Measurements from ENCODE around the gene NOVA2.

Gene NOVA2

DNA sequence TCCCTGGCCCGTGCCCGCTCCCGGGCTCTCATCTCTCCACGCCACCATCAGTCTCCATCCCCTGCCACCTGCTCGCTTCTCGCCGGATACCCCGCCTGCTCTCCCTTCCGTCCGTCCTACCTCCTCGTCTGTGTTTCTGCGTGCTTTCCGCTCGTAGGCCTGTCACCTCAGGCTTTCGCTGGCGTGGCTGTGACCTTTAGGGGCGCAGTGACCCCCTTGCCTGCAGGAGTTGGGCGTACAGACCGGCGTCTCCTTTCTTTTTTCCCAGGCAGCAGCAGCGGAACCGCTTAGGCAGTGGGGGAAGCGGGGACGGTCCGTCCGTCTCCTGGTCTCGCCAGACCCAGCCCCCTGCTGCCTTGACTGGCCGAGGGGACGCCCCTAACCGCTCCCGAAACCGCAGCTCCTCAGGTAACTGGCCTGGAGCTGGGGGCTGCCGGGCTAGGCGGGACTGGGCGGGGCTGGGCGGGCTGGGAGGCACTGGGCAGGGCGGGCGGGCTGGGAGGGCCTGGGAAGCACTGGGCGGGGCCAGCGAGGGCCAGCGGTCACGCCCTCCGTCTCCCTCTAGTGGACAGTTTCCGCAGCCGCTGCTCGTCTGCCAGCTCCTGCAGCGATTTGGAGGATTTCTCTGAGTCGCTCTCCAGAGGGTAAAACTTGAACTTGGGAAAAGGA, 42.9 kb upstream of the NOVA2 start:
- peak; percentile 75 for DNase-seq (ENCODE audit: extremely low read depth, insufficient read length)
- Histone ChIP-seq H3K4me3 (replicated peaks; ENCODE audit: low read depth, low read length) (peak overlapping the region; percentile 68), H3K27me3 (replicated peaks; ENCODE audit: control insufficient read depth, insufficient read depth, low read length) (no peaks in the 10 kb centered on the region), H3K36me3 (ENCODE audit: control insufficient read depth, insufficient read depth, low read length) (no peaks in the 10 kb centered on the region; the same call in none of the 2 replicates)
- TF ChIP-seq, protein P1, sequence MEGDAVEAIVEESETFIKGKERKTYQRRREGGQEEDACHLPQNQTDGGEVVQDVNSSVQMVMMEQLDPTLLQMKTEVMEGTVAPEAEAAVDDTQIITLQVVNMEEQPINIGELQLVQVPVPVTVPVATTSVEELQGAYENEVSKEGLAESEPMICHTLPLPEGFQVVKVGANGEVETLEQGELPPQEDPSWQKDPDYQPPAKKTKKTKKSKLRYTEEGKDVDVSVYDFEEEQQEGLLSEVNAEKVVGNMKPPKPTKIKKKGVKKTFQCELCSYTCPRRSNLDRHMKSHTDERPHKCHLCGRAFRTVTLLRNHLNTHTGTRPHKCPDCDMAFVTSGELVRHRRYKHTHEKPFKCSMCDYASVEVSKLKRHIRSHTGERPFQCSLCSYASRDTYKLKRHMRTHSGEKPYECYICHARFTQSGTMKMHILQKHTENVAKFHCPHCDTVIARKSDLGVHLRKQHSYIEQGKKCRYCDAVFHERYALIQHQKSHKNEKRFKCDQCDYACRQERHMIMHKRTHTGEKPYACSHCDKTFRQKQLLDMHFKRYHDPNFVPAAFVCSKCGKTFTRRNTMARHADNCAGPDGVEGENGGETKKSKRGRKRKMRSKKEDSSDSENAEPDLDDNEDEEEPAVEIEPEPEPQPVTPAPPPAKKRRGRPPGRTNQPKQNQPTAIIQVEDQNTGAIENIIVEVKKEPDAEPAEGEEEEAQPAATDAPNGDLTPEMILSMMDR (IDR thresholded peaks at IDR 0.05; ENCODE audit: insufficient read depth, low read length, poor library complexity, severe bottlenecking) = peak; percentile 90

DNA sequence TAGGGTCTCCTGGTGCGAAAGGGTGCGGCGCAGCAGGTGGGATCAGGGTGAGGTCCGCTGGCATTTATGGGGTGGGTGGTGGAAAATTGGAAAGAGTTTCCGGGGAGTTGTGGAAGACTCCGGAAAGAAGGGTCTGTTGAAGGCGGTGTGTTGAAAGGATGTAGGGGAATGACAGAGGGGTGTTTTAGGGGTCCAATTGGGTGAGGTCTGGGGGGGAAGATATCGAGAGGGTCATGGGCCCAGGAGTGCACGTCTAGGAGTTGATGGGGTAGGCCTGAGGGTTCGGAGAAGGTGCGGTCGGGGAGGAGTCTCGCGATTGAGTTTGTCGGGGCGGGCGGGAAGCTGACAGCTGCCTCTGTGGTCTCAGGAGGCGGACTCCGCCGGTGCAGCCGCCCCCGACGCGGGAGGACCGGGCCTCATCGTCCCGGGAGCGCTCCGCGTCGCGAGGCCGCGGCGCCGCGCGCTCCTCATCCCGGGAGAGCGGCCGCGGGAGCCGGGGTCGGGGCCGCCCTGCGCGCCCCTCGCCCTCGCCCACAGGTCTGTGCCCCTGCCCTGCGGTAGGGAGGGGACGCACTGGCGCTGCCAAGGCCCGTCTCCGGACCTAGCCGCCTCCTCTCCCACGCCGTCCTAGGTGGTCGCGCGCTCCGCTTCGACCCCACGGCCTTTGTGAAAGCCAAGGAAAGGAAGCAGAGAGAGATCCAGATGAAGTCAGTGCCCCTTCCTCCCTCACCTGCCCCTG, 42.2 kb upstream of the NOVA2 start:
- H3K4me3 ChIP-seq (replicated peaks; ENCODE audit: low read depth, low read length) = peak overlapping the region; percentile 68
- TF ChIP-seq, protein P1 (IDR thresholded peaks at IDR 0.05; ENCODE audit: insufficient read depth, low read length, poor library complexity, severe bottlenecking) = no peak
- DNase-seq (ENCODE audit: extremely low read depth, insufficient read length) = peak; percentile 34
- no peaks in the 10 kb centered on the region; the same call in none of the 2 replicates for H3K36me3 ChIP-seq (ENCODE audit: control insufficient read depth, insufficient read depth, low read length)
- H3K27me3 ChIP-seq (replicated peaks; ENCODE audit: control insufficient read depth, insufficient read depth, low read length) = no peaks in the 10 kb centered on the region

DNA sequence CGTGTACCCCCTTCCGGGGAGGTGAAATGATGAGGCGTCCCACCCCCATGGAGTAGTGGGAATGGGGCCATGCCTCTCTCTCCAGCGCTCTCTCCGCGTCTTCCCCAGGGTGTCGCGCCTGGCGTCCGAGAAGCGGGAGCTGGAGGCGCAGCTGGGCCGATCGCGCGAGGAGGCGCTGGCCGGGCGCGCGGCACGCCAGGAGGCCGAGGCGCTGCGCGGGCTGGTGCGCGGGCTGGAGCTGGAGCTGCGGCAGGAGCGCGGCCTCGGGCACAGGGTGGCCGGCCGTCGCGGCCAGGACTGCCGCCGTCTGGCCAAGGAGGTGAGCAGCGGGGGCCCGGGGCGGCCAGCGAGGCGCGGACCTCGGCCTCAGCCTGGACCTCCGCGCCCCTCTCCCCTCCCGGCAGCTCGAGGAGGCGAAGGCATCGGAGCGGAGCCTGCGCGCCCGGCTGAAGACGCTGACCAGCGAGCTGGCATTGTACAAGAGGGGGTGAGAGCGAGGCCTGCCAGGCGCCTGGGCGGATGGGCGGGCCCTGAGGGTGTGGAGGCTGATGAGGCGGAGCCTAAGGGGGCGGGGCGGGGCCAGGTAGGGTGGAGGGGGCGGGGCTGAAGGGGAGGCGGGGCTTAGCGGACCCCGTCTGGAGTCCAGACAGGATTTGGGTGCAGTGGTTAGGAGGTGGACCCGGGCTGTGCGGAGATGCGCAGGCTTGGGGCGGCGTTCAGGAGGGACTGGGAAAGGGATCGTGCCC, 41.4 kb upstream of the NOVA2 start:
- no peaks in the 10 kb centered on the region for H3K27me3 ChIP-seq (replicated peaks; ENCODE audit: control insufficient read depth, insufficient read depth, low read length)
- TF ChIP-seq, protein P1 (IDR thresholded peaks at IDR 0.05; ENCODE audit: insufficient read depth, low read length, poor library complexity, severe bottlenecking) = no peak
- H3K36me3 ChIP-seq (ENCODE audit: control insufficient read depth, insufficient read depth, low read length) = no peaks in the 10 kb centered on the region; the same call in none of the 2 replicates
- peak; percentile 38 for DNase-seq (ENCODE audit: extremely low read depth, insufficient read length)
- no peak overlapping the region for H3K4me3 ChIP-seq (replicated peaks; ENCODE audit: low read depth, low read length)

DNA sequence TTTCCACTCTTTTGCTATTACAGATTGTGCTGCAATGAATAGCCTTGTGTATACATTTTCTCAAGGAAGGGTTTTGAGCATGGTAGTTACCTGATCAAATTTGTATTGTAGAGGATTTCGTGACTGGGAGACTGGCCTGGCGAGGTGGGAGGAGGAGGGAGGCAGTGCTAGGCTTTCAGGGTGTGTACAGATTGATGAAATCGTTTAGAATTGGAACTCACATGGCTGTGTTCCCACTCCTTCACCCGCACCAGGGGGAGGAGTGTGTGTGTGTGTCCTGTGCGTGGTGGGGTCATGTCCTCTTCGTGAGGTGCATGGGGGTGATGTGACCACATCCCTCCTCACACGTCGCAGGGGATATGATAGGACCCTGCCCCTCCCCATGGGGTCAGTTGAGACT, 40.9 kb upstream of the NOVA2 start:
- no peak for DNase-seq (ENCODE audit: extremely low read depth, insufficient read length)
- TF ChIP-seq, protein P1 (IDR thresholded peaks at IDR 0.05; ENCODE audit: insufficient read depth, low read length, poor library complexity, severe bottlenecking) = no peak

DNA sequence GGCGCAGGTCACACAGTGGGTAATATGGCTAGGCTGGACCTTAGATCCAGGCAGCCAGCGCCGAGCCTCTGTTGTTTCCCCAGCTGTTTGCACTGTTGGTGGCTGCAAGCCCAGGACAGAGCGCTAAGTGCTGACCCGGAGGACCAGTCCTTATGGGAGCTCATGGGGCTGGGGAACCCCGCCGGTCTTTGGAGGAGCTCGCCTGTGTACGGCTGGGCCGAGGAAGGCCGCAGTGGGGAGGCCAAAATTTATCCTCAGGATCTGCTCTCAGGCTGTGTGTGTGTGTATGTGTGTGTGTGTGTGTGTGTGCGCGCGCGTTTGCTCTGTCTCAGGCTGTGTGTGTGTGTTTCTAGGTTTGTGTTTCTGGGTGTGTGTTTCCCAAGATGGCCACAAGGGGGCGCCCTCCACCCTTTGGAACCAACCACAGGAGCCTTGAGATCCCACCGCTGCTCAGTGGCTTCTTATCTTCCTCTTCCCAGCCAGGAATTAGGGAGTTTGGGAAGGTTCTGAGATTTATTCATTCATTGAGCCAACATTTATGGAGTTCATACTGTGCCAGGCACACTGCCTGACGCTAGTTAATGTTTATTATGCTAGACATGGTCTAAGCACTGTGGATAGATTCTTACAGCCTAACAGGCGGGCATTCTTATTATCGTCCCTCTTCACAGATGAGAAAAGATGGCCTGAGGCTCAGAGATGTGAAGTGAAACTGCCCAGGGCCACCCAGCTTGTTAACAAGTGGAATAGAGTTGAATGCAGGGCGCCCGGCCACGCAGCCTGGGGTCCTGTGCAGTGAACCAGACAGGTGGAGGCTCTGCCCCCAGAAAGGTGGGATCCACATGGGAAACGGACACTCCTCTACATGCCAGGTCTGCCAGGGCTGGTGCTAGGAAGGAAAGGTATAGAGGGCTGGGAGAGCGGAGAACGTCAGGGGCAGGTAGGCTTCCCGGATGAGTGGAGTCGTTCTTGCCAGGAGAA, 36.2 kb upstream of the NOVA2 start:
- TF ChIP-seq, protein P1 (IDR thresholded peaks at IDR 0.05; ENCODE audit: insufficient read depth, low read length, poor library complexity, severe bottlenecking) = peak; percentile 89
- peaks cover 4% of the 10 kb centered on the region for H3K36me3 ChIP-seq (ENCODE audit: control insufficient read depth, insufficient read depth, low read length)
- no peaks in the 10 kb centered on the region for H3K27me3 ChIP-seq (replicated peaks; ENCODE audit: control insufficient read depth, insufficient read depth, low read length)
- H3K4me3 ChIP-seq (replicated peaks; ENCODE audit: low read depth, low read length) = no peak overlapping the region
- DNase-seq (ENCODE audit: extremely low read depth, insufficient read length) = peak; percentile 37

More for the DNA sequence above, 40.9 kb upstream of the NOVA2 start:
- Histone ChIP-seq H3K4me3 (replicated peaks; ENCODE audit: low read depth, low read length) (no peak overlapping the region), H3K36me3 (ENCODE audit: control insufficient read depth, insufficient read depth, low read length) (no peaks in the 10 kb centered on the region; the same call in none of the 2 replicates), H3K27me3 (replicated peaks; ENCODE audit: control insufficient read depth, insufficient read depth, low read length) (no peaks in the 10 kb centered on the region)
